Left ventricle myocardium inferior (tissue), 1 donor: ENCODE results near the gene ARF1. TPM values are rescaled to one million over a fixed set of nuclear protein-coding genes. Genes with fewer than 3 reads are reported as not detected.

Experiments
- DNase-seq: peaks from one replicate; pipeline ENCODE4 v3.0.0-alpha.2; 2020
- H3K27ac ChIP-seq: fragments of 200-600 bp; replicated peaks from 2 replicates; pipeline ENCODE4 v1.8.0; 2021
- H3K27me3 ChIP-seq: fragments of 200-600 bp; 2 replicates; pipeline ENCODE4 v1.8.0; 2021; ENCODE audit warnings: low read depth
- H3K36me3 ChIP-seq: fragments of 200-600 bp; 2 replicates; pipeline ENCODE4 v1.8.0; 2021
- H3K4me1 ChIP-seq: fragments of 200-600 bp; 2 replicates; pipeline ENCODE4 v1.8.0; 2021
- H3K4me3 ChIP-seq: fragments of 200-600 bp; 2 replicates; pipeline ENCODE4 v1.8.0; 2021; ENCODE audit warnings: mild to moderate bottlenecking, moderate library complexity
- H3K9me3 ChIP-seq: fragments of 200-600 bp; replicated peaks from 2 replicates; pipeline ENCODE4 v1.8.0; 2021
- CTCF ChIP-seq: fragments of 200-600 bp; IDR thresholded peaks from 2 replicates; pipeline ENCODE4 v1.8.0; 2021; ENCODE audit warnings: antibody characterized with exemption, mild to moderate bottlenecking, borderline replicate concordance
- intact Hi-C: fragments of 100-400 bp; cut with micrococcal nuclease; formaldehyde crosslinking; loops from one replicate; pipeline ENCODE4 v1.11.0; 2022
- total RNA-seq: library from RNA; stranded (reverse); fragmentation: NEBNext Ultra II Directional; extraction: Animal tissue kit (Norgen Biotek cat#: 25700); gene quantifications from one replicate; pipeline ENCODE4 v1.2.1, GENCODE V29; 2021
- donor health status: DM: no; HTN: yes; CAD: no; lungs with severe emphysema.

The ARF1 gene
- total RNA-seq, 1 donor from 2014 or later: 294 TPM

- peaks cover 20% of the 10 kb centered on the region for H3K36me3 ChIP-seq
These were observed 10.0 kb downstream of the ARF1 start for GRCh38 chr1:228092342-228093049.

GRCh38 chr1:228093050-228093906 is 10.8 kb downstream of the ARF1 start:
- no peak overlapping the region for H3K27ac ChIP-seq
- no peak for DNase-seq
- no peak for TF ChIP-seq CTCF
- H3K4me1 ChIP-seq: peaks cover 82% of the 10 kb centered on the region
- no peaks in the 10 kb centered on the region for H3K27me3 ChIP-seq
- intact Hi-C loops: no loop called here
- H3K36me3 ChIP-seq: peaks cover 28% of the 10 kb centered on the region
- no peak overlapping the region for H3K4me3 ChIP-seq
- peaks cover 14% of the 10 kb centered on the region for H3K9me3 ChIP-seq

More at GRCh38 chr1:228092342-228093049, 10.0 kb downstream of the ARF1 start:
- Histone ChIP-seq H3K27ac (no peak overlapping the region), H3K27me3 (no peaks in the 10 kb centered on the region), H3K9me3 (peaks cover 14% of the 10 kb centered on the region), H3K4me1 (peaks cover 90% of the 10 kb centered on the region), H3K4me3 (no peak overlapping the region)
- no peak for TF ChIP-seq CTCF
- intact Hi-C loops: no loop called here
- DNase-seq: no peak

- H3K27ac ChIP-seq: no peak overlapping the region
- peaks cover 70% of the 10 kb centered on the region for H3K4me1 ChIP-seq
- TF ChIP-seq CTCF: no peak
- H3K9me3 ChIP-seq: peaks cover 14% of the 10 kb centered on the region
- intact Hi-C loops: no loop called here
- no peak for DNase-seq
- no peak overlapping the region for H3K4me3 ChIP-seq
- no peaks in the 10 kb centered on the region for H3K27me3 ChIP-seq
- peaks cover 40% of the 10 kb centered on the region for H3K36me3 ChIP-seq
These were observed 12.0 kb downstream of the ARF1 start for GRCh38 chr1:228094432-228095016.

- H3K4me1 ChIP-seq: peaks cover 63% of the 10 kb centered on the region
- no peak overlapping the region for H3K4me3 ChIP-seq
- DNase-seq: no peak
- no peaks in the 10 kb centered on the region for H3K27me3 ChIP-seq
- H3K27ac ChIP-seq: no peak overlapping the region
- no peak for TF ChIP-seq CTCF
- intact Hi-C loops: no loop called here
- H3K9me3 ChIP-seq: peaks cover 14% of the 10 kb centered on the region
- peaks cover 47% of the 10 kb centered on the region for H3K36me3 ChIP-seq
These were observed 12.7 kb downstream of the ARF1 start for GRCh38 chr1:228095161-228095560.

GRCh38 chr1:228095938-228096337 is 13.4 kb downstream of the ARF1 start:
- Histone ChIP-seq H3K9me3 (peaks cover 14% of the 10 kb centered on the region), H3K36me3 (peaks cover 54% of the 10 kb centered on the region), H3K27me3 (no peaks in the 10 kb centered on the region), H3K4me1 (peaks cover 58% of the 10 kb centered on the region), H3K4me3 (no peak overlapping the region), H3K27ac (no peak overlapping the region)
- no peak for DNase-seq
- intact Hi-C loops: no loop called here
- TF ChIP-seq CTCF: no peak
